HG03378 (cell line): ENCODE results near the gene ST6GALNAC1.
"Not testable (repeated sequence)": the region's sequence is repeated elsewhere in the genome, so short reads cannot be mapped to it uniquely, and the experiment has no call there.

Source experiments
- ATAC-seq: cut with Tn5 transposase; IDR thresholded peaks from one replicate; pipeline ENCODE4 v1.9.1; 2021; ENCODE audit warnings: mild to moderate bottlenecking, moderate library complexity; ENCODE audit not compliant: unreplicated experiment

Gene ST6GALNAC1

GRCh38 chr17:76612977-76613851 is 30.3 kb downstream of the ST6GALNAC1 start:
- no peak for ATAC-seq

- ATAC-seq = no peak
These were observed 31.1 kb downstream of the ST6GALNAC1 start for GRCh38 chr17:76612465-76612864.

- no peak for ATAC-seq
These were observed 31.8 kb downstream of the ST6GALNAC1 start for GRCh38 chr17:76611758-76612157.

GRCh38 chr17:76611080-76611749 is 32.3 kb downstream of the ST6GALNAC1 start:
- ATAC-seq = not testable (repeated sequence)

GRCh38 chr17:76606685-76607084 is 36.9 kb downstream of the ST6GALNAC1 start:
- not testable (repeated sequence) for ATAC-seq

- ATAC-seq = no peak
These were observed 42.5 kb downstream of the ST6GALNAC1 start for GRCh38 chr17:76601065-76601464.

- no peak for ATAC-seq
These were observed 43.7 kb downstream of the ST6GALNAC1 start for GRCh38 chr17:76599694-76600460.

GRCh38 chr17:76598004-76598439 is 45.5 kb downstream of the ST6GALNAC1 start:
- ATAC-seq = no peak

GRCh38 chr17:76597156-76598003 is 46.2 kb downstream of the ST6GALNAC1 start:
- no peak for ATAC-seq

- ATAC-seq = no peak
These were observed 48.9 kb downstream of the ST6GALNAC1 start for GRCh38 chr17:76594690-76595089.

GRCh38 chr17:76593959-76594358 is 49.6 kb downstream of the ST6GALNAC1 start:
- no peak for ATAC-seq

GRCh38 chr17:76593384-76593826 is 50.2 kb downstream of the ST6GALNAC1 start:
- ATAC-seq = no peak

GRCh38 chr17:76588182-76588581 is 55.4 kb downstream of the ST6GALNAC1 start:
- no peak for ATAC-seq

- ATAC-seq = no peak
These were observed 56.6 kb downstream of the ST6GALNAC1 start for GRCh38 chr17:76586741-76587487.

- ATAC-seq = no peak
These were observed 57.6 kb downstream of the ST6GALNAC1 start, which contains the start of gene ST6GALNAC2 for GRCh38 chr17:76585649-76586593. Gene ST6GALNAC2 (minus strand): TSS chr17:76585860. CDS start chr17:76585808, 52 bp downstream.

GRCh38 chr17:76585033-76585648 is 58.4 kb downstream of the ST6GALNAC1 start:
- no peak for ATAC-seq

- ATAC-seq = no peak
These were observed 59.0 kb downstream of the ST6GALNAC1 start for GRCh38 chr17:76584427-76585032.
